GM21786 (cell line): Measurements from ENCODE around the gene DERA.
"Not testable (repeated sequence)": the region's sequence is repeated elsewhere in the genome, so short reads cannot be mapped to it uniquely, and the experiment has no call there.

Source experiments
- ATAC-seq: cut with Tn5 transposase; IDR thresholded peaks from one replicate; pipeline ENCODE4 v1.9.1; 2021; ENCODE audit not compliant: unreplicated experiment

The DERA gene

DNA sequence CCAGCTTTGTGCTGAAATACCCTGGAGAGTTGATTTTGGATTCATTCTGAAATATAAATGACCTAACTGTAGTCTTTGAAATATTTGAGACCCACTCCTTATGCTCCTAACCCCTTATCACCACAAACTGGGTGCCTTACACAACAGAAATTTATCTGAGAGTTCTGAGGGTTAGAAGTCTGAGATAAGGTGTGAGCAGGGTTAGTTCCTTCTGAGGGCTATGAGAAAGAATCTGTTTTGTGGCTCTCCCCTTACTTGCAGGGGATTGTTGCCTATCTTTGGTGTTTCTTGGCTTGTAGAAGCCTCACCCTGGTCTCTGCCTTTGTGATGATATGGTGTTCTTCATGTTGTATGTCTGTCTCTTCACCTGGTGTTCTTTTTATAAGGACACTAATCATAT, 91.7 kb downstream of the DERA start:
- ATAC-seq = no peak

GRCh38 chr12:16003460-16003859, 92.3 kb downstream of the DERA start:
- ATAC-seq = no peak

- ATAC-seq = no peak
Measured at GRCh38 chr12:16006752-16007151, 95.6 kb downstream of the DERA start.

- ATAC-seq = no peak
Measured at GRCh38 chr12:16008421-16008824, 97.3 kb downstream of the DERA start.

DNA sequence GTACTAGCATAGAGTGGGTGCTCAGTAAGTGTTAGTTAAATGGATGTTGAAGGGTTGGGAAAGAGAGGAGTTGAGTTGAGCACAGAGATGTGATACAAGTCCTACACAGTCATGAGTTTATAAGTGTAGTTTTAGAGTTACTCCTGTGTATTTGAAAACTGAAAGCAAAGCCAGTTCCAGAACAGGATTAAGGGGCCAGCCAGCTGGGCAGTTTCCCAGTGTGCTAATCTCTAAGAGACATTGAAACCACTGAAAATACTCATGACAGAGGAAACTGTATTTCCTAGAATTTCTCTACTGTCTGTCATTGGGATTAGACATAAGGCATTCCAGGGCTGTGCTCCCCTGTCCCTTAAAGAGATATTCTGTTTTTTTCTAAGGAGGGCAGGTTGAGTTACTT, 101.0 kb downstream of the DERA start:
- ATAC-seq = no peak

DNA sequence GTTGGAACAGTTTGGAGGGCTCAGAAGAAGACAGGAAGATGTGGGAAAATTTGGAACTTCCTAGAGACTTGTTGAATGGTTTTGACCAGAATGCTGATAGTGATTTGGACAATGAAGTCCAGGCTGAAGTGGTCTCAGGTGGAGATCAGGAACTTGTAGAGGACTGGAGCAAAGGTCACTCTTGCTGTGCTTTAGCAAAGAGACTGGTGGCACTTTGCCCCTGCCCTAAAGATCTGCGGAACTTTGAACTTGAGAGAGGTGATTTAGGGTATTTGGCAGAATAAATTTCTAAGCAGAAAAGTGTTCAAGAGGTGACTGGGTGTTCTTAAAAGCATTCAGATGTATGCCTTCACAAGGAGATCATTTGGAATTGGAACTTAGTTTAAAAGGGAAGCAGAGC, 102.6 kb downstream of the DERA start:
- ATAC-seq = not testable (repeated sequence)

DNA sequence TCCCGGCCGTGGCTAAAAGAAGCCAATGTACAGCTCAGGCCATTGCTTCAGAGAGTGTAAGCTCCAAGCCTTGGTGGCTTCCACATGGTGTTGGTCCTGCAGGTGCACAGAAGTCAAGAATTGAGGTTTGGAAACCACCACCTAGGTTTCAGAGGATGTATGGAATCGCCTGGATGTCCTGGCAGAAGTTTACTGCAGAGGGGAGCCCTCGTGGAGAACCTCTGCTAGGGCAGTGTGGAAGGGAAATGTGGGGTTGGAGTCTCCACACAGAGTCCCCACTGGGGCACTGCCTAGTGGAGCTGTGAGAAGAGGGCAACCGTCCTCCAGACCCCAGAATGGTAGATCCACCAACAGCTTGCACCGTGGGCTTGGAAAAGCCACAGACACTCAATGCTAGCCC, 103.3 kb downstream of the DERA start:
- not testable (repeated sequence) for ATAC-seq

DNA sequence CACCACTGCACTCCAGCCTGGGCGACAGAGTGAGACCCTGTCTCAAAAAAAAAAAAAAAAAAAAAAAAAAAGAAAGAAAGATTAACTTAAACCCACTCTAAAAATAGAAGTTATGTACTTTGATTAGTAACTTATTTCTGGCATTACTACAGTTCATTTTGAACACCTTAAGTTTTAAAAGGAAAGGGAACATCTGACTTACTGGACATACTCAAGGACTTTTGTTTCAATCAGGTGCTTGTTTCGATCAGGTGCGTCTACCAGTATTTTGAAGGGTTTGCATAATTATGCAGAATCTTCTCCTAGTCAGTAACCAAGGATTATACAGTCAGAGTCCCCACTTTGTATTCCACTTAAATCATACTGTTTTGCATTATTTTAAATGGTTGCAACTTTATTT, 105.6 kb downstream of the DERA start:
- no peak for ATAC-seq

DNA sequence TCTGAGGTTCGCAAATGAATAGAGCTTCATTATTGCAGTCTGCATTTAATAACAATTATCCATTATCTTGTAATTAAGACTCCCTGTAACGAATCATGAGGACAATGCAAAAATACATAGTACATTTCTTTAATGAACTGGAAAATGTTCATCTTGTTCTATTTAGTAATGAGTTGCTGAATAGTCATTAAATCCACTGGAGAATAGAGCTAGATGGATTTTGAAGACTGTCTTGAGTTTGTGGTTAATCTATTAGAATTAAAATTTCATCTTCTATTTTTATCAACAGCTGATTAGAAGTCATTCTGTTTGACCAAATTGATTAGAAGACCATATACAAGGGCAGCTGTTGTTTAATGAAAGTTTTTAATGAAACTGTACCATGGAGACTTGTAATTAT, 107.2 kb downstream of the DERA start:
- no peak for ATAC-seq

- ATAC-seq = no peak
Measured at GRCh38 chr12:16019136-16019535, 108.0 kb downstream of the DERA start.

DNA sequence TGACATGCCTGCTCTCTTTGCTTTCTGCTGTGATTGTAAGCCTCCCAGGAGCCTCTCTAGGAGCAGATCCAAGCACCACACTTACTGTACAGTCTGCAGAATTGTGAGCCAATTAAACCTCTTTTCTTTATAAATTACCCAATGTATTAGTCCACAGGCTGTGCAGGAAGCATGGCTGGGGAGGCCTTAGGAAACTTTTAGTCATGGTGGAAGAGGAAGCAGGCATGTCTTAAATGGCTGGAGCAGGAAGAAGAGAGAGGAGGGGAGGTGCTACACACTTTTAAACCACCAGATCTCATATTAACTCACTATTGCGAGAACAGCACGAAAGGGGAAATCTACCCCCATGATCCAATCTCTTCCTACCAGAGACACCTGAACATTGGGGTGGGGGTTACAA, 108.9 kb downstream of the DERA start:
- no peak for ATAC-seq

DNA sequence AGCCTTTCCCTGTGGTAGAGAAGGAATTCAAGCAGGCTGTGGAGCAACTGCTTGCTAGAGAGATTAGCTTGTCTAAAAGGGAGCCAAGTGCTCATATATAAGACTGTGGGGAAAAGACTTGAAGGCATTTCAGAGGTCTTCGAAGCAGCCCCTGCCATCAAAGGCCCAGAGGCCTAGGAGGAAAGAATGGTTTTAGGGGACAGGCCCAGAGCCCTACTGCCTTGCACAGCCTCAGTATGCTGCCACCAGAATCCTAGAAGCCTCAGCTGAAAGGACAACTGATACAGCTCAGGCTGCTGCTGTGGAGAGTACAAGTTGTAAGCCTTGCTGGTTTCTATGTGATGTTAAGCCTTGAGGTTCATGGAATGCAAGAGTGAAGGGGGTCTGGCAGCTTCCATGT, 109.9 kb downstream of the DERA start:
- no peak for ATAC-seq

GRCh38 chr12:16021676-16022075, 110.5 kb downstream of the DERA start:
- no peak for ATAC-seq

DNA sequence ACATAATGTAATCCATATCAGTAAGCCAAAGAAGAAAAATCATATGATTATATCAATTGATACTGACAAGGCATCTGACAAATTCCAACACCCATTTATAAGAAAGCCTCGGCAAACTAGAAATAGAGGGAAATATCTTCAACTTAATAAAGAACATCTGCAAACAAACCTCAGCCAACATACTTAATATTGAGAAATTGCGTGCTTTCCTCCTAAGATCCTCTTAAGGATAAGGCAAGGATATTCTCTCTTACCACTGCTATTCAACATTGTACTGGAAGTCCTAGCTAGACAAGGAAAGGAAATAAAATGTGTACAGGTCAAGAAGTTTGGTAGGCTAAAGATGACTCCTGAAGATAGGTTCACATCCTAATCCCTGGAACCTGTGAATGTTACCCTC, 115.9 kb downstream of the DERA start:
- ATAC-seq = no peak

GRCh38 chr12:16030744-16031143, 119.6 kb downstream of the DERA start:
- ATAC-seq = no peak

- ATAC-seq = no peak
Measured at GRCh38 chr12:16034136-16034817, 123.1 kb downstream of the DERA start.

- no peak for ATAC-seq
Measured at GRCh38 chr12:16036073-16036472, 124.9 kb downstream of the DERA start.

DNA sequence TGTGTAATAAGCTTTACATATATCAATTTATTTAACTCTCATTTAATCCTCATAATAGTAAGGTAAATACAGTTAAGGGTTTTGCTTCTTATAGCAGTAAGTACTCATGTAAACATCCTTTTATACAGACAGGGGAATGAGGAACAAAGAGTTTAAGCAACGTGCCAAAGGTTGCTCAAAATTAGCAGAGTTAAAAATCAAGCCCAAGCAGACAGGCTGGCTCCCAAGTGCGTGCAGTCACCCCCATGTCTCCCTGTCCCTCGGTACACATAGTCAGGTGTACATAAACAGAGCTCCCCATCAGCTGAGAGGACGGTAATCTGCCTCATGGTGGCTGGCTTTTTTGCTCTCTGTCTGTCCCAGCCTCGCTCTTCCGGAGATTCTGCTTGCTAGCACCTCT, 126.4 kb downstream of the DERA start:
- no peak for ATAC-seq

DNA sequence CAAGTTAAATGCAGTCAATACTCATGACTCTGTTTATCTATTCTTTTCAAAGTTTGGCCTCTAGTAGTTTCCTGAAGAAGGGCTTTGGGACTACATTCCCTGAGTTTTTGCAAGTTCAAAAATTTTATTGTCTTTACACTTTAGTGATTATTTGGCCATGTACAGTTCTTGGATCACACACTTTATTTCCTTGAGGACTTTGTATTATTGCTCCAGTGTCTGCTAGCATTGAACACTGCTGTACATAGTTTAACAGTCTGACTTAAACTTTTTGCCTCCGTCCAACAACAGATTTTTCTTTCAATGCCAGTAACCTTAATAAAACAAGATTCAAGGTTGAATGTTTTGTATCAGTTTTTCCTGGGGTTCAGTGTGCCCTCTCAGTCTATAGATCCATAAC, 132.3 kb downstream of the DERA start:
- no peak for ATAC-seq

- ATAC-seq = no peak
Measured at GRCh38 chr12:16046266-16046665, 135.1 kb downstream of the DERA start.

DNA sequence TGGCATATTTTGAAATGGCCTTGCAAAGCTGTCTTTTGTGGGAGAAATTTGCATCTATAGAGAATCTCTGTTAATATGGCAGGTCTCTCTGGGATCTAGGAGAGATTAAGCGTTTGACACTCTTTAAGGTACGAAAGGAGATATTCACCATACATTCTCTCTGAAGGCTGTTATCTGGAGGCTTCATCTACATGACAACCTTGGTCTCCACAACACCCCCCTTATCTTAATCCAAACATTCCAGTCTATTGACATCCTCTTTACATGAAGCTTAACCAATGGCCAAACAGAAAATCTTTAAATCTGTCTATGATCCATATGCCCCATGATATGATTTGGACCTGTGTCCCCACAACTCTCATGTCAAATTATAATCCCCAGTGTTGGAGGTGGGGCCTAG, 137.4 kb downstream of the DERA start:
- ATAC-seq = no peak

DNA sequence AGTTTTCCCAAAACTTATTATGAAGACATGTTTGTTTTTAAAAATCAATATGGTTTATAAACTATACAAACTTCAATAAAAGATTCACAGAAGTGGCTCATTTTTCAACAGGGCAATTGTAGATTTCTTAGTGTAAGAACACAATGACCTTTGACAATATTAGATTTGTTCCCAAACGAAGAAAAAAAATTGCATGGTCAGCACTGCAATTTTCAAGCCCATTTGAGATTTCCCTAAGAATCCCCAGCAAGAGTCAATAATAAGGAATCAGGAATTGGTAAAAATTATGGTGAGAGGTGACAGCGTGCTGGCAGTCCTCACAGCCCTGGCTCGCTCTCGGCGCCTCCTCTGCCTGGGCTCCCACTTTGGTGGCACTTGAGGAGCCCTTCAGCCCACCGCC, 145.8 kb downstream of the DERA start:
- no peak for ATAC-seq

DNA sequence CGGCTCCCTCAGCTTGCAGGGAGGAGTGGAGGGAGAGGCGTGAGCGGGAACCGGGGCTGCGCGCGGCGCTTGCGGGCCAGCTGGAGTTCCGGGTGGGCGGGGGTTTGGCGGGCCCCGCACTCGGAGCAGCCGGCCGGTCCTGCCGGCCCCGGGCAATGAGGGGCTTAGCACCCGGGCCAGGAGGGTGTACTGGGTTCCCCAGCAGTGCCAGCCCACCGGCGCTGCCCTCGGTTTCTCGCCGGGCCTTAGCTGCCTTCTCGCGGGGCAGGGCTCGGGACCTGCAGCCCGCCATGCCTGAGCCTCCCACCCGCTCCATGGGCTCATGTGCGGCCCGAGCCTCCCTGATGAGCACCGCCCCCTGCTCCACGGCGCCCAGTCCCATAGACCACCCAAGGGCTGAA, 146.2 kb downstream of the DERA start:
- not testable (repeated sequence) for ATAC-seq
